ENCODE results near the gene RDH5.

The RDH5 gene

DNA sequence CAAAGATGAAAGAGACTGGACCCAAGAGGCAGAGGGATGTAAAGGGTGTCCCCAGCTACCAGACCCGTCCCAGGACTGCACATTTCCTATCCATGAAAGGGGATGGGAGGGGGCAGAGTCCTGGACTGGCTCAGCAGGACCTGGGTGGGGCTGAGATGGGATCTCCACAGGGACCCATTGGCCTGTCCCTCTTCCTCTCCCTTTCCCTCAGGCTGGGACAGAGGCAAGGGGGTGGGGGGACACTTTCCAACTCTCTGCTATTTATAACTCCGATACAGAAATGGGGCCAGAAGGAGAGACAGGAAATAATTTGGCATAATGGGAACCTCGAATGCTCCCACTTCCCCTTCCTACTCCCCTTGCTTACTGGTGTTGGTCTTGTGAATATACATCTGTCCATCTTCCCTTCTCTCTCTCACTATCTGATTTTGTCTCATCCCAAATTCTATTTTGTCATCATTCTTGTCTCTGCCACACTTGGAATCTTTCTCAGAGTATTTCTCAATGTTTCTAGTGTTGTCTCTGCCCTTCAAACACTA is 11.4 kb upstream of the RDH5 start:
- intact Hi-C loops (cut with DNase I): no loop called here
- DNase-seq: peak in 2 of 10 donors; percentile 29 to 63

DNA sequence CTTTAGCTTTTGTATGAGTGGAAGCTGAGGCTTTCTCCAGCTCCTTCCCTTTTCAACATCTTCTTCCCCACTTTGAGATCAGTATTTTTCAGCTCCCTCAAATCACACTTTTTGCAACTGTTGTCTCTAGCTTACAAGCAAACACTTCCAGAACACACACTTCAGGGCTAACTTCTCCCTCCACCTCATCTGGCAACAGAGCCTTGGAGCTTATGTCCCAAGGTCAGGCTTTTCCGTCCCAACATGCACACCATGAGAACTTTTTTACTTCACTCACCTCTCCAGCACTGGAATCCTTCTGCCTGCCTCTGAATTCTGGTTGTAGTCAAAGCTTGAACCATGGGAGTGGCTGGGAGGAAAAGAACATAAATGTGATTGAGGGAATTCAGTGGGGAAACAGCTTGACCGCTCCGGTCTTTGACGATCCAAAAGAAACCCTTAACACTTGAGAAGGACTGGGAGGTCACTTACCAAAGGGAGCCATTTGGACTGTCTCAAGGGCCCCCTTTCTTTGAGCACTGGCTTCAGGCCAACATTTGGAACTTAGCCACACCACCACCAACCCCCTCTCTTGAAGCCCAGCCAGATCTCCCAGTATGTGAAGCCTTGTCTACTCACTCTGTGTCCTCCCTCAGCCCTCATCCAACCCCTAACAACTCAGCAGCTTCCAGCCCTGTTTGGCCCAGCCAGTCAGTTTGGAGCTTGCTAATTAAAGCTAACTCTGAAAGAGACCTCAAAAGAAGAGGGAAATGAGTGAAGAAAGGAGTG is 8.2 kb upstream of the RDH5 start:
- intact Hi-C loops (cut with DNase I): no loop called here
- peak in 3 of 10 donors; percentile 29 to 75 (median 60) for DNase-seq

DNA sequence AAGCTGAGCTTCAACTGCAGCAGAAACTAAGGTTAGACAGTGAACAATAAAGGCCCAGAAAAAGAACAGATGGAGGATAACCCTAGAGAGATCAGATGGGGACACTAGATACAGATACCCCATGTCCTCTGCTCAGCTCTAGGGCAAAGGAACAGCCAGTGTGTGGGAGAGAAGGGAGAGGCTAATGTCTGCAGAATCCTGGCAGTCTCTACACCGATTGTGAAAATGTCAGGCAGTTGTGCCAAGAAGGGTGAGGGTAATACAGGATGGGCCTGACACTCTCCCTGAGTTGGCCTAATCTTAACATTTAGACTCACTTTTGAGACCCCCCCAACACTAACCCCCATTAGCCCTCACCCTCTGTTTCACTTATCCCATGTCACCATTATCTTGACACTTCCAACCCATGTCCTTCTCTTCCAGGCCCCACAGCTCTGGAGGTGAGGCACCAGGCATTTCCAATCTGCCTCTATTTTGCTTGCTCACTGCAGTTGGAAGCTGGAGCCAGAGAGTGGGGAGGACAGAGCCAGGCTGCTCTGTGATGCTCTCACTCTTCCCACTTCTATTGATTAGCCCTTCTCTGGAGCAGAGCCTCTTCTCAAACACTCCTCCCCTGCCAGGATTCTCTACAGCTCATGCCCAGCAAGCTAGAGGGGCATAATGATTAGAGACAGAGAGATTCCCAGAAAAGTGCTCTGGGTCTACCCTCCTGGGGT is 7.3 kb upstream of the RDH5 start:
- DNase-seq: peak in 1 of 10 donors; percentile 37
- intact Hi-C loops (cut with DNase I): no loop called here

DNA sequence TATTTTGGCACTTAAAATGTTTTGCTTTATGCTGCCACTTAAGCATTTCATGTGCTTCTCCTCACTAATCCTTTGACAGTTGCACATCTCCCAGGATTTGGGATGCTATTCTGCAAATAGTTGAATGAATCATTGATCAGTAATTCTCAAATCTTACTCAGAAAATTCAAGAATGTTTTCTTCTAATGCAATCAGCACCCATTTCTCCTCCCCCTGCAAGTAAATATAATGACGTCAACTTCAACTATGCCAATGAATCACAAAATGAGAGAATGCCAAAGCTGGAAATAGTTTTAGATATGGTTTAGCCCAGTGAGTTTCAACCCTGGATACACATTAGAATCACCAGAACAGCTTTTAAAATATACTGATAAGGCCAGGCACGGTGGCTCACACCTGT is 6.5 kb upstream of the RDH5 start:
- intact Hi-C loops (cut with DNase I): no loop called here
- no peak for DNase-seq

DNA sequence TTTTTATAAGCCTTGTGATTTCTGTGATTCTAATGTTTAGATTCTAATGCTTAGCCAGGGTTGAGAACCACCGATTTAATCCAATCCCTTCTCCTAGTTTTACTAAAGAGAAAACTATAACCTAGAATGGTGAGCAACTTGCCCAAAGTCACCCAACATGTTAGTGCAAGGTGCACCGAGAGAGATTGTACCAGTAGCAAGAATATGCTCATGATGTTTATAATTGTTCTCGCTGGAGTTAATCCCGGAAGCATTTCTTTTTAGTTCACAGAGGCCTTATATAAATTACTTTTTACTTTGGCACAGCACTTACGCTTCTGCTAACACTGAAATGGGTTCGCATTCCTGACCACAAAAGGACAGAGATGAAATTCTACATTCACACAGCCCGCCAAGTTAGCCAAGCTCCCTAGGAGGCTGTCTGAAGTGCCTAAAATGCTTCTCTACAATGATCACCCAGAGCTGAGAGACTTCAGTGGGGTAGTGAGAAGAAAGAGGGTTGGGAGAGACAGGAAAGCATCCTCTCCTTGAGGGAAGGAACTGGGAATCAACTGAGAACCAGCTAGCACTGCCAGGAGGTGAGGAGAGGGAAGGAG is 4.9 kb upstream of the RDH5 start:
- intact Hi-C loops (cut with DNase I): no loop called here
- no peak for DNase-seq

DNA sequence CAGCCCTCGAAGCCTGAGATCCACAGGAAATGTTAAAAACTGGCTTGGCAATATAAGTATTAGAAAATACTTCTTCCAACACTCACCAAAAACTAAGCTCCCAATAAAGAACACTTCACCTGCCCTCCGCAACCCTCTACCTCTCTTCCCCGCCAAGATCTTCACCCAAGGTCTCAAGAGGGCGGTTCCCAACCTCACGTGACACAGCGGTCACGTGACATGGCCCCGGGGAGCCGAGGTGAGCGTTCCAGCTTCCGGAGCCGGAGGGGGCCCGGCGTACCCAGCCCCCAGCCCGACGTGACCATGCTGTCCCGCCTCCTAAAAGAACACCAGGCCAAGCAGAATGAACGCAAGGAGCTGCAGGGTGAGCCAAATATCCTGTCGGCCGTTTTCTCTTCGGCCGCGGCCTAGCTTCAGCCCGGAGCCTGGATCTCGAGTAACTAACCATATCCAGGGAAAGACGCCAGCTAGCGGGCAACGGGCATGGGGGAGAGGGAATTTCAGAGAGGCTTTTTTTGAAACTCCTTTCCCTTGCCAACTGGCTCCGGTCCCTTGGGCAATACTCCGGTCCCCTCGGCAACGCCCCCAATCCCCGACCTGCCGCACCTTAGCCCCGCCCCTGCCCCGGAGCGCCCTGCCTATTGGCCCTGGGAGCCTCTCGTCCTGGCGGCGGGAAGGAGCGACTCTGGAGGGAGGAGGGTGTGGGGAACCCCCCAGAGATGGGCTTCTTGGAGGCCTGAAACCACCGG is 4.2 kb upstream of the RDH5 start, which contains the start of gene BLOC1S1:
Gene BLOC1S1, plus strand, starts transcription at position 214 of the 749 bp plus-strand sequence. Its CDS starts 6 bp downstream, at position 220.
- DNase-seq: peak; percentile 82 to 98 (median 88)
- intact Hi-C loops (cut with DNase I): no loop called here

DNA sequence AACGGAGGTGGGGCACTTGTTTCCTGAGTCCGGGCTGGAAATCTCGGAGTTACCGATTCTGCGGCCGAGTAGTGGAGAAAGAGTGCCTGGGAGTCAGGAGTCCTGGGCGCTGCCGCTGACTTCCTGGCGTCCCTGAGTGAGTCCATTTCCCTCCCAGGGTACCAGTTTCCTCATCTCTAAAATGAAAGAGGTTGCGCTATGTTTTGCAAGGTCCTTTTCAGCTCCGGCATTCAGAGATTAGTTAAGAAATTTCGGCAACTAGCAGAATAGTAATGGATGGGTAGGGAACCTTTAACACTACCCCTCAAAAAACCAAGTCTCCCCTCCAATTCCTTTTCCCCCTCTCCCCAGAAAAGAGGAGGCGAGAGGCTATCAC is 3.6 kb upstream of the RDH5 start:
- intact Hi-C loops (cut with DNase I): no loop called here
- no peak for DNase-seq

DNA sequence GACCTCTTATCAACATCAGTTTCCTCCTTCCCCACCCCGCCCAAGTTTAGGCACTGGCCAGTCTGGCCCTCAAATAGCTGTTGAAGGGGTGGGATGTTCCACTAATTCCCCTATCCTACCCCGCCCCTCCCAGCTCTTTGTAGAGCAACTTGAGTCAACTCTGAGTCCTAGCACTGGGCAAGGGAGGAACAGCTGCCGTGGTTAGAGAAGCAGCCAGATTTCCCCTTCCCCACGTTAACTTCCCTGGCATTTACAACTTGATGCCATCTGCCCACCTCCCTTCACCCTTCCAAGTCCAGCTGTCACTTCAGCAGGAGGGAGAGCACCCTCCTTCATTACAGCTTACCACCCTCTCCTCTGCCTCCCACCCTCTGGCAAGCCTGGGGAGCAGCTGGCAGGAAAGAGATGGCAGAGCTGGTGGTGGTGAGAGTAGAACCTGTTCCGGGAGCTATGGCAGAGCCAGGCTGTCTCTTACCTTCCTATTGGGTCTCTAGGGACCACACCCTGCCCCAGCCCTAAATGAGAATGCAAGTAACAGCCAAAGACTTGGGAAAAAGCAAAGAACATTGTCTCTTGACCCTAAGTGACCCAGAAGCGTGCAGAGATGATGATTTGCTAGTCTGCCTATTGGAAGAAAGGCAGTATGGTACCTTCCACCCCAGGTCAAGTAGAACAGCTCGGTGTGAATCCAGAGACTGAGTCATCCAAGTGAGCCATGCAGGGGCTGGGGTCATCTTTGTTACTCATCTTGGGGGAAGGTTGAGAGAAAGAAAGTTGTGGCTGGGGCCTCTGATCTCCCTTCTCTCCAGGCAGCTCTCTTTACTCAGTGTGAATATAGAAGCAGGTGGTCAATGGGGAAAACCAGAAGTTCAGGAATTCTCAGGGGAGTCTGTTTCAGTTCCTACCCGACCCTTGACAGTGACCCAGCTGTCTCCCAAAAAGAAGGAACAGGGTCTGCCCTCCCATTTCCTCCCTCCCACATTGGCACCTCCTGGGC is 2.9 kb upstream of the RDH5 start:
- intact Hi-C loops (cut with DNase I): no loop called here
- DNase-seq: peak in 3 of 10 donors; percentile 38 to 89 (median 46)

DNA sequence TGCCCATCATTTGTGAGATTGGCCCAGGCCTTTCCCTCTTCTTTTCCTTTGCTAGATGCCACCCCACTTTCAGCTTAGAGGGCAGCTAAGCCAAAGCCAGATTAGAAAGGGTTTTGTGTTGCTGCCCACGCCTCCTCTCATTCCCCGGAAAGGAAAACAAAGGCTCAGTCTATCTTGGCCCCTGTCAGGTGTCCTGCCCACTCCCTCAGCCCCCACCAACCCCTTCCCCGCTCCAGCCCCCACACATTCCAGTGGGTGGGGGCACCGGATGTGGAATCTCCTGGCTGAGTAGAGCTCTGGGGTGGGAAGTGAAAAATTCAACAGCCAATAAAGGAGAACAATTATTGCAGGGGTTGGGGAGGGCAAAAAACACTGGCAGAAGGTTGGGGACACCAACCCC is 2.2 kb upstream of the RDH5 start:
- peak in 1 of 10 donors; percentile 20 for DNase-seq
- intact Hi-C loops (cut with DNase I): no loop called here

DNA sequence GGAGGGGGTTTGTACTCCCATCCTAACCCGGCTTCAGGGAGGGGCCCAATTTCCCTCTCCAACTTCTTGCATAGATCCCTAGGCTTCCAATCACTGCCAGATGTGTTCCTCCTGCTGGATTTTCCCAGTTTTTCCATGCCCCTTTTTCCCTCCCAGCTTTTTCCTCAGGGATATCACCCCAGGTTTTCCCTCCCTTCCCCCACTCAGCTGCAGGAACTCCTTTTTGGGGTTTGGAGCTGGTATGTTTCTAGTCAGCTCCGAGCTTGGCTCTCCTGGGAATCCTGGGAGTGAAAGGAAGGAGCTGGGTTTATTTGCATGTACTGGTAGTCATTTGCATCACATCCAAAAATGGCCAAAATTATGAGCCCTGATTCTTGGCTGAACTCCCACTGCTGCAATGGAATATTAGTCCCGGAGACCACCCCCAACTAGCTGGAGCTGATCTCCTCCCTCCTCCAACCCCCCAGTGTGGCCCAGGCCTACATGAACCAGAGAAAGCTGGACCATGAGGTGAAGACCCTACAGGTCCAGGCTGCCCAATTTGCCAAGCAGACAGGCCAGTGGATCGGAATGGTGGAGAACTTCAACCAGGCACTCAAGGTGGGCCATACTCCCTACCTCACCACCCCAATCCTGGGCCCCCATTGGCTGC is 1.4 kb upstream of the RDH5 start:
- peak in 2 of 10 donors; percentile 42 to 74 for DNase-seq
- intact Hi-C loops (cut with DNase I): no loop called here

DNA sequence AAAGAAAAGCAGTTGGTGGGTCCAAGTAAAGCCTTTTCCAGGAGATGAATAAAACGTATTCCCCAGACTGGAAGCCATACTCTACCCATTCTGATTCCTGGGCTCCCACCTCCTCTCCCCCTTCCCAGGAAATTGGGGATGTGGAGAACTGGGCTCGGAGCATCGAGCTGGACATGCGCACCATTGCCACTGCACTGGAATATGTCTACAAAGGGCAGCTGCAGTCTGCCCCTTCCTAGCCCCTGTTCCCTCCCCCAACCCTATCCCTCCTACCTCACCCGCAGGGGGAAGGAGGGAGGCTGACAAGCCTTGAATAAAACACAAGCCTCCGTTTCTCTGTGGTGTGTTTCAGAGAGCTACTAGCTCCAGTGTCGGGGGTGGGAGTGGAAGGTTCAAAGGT is 822 bp upstream of the RDH5 start:
- intact Hi-C loops (cut with DNase I): no loop called here
- DNase-seq: peak in 1 of 10 donors; percentile 8

DNA sequence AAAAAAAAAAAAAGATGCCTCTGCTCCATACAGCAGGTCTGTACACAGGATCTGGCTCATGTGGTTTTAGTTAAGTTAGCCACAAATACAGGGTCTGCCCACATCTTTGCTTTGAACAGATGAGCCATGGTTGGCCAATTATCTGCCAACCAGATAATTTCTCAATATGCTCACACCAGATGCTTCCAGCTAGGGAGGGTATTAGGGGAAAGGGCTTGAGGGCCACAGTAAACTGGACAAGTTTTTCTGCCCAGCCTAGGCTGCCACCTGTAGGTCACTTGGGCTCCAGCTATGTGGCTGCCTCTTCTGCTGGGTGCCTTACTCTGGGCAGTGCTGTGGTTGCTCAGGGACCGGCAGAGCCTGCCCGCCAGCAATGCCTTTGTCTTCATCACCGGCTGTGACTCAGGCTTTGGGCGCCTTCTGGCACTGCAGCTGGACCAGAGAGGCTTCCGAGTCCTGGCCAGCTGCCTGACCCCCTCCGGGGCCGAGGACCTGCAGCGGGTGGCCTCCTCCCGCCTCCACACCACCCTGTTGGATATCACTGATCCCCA is 776 bp downstream of the RDH5 start:
- intact Hi-C loops (cut with DNase I): loop anchor here (5.0 kb wide), 1 partner anchor 59 kb away; no protein-coding TSS in a partner anchor
- peak in 7 of 10 donors; percentile 52 to 93 (median 70) for DNase-seq

DNA sequence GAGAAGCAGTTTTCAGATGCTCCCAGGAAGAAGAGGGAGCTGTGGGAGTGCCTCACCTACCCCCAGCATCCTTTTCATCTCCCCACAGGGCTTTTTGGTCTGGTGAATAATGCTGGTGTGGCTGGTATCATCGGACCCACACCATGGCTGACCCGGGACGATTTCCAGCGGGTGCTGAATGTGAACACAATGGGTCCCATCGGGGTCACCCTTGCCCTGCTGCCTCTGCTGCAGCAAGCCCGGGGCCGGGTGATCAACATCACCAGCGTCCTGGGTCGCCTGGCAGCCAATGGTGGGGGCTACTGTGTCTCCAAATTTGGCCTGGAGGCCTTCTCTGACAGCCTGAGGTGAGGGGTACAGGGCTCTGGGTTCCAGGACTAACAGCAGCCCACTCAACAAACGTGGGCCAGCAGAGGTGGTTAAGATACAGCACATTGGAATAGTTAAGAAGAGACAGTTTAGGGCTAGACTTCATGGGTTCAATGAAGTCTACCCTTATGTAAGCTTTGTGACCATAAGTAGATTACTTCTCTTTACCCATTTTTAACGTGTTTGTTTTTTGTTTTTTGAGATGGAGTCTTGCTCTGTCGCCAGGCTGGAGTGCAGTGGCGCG is 1.5 kb downstream of the RDH5 start:
- DNase-seq: peak in 3 of 10 donors; percentile 32 to 63 (median 54)
- intact Hi-C loops (cut with DNase I): loop anchor here (5.0 kb wide), 1 partner anchor 59 kb away; no protein-coding TSS in a partner anchor

DNA sequence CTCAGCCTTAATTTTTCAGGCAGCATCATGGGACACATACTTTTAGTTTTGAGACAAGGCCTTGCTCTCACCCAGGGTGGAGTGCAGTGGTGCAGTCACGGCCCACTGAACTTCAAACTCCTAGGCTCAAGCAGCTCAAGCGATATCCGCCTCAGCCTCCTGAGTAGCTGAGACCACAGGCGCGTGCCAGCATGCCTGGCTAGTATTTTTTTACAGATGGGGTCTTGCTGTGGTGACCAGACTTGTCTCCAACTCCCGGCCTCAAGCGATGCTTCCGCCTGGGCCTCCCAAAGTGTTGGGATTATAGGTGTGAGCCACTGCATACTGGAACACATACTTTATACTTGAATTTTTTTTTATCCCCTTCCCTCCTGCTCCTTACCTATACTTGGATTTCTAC is 2.8 kb downstream of the RDH5 start:
- intact Hi-C loops (cut with DNase I): loop anchor here (5.0 kb wide), 1 partner anchor 61 kb away; no protein-coding TSS in a partner anchor
- DNase-seq: peak in 1 of 10 donors; percentile 43

DNA sequence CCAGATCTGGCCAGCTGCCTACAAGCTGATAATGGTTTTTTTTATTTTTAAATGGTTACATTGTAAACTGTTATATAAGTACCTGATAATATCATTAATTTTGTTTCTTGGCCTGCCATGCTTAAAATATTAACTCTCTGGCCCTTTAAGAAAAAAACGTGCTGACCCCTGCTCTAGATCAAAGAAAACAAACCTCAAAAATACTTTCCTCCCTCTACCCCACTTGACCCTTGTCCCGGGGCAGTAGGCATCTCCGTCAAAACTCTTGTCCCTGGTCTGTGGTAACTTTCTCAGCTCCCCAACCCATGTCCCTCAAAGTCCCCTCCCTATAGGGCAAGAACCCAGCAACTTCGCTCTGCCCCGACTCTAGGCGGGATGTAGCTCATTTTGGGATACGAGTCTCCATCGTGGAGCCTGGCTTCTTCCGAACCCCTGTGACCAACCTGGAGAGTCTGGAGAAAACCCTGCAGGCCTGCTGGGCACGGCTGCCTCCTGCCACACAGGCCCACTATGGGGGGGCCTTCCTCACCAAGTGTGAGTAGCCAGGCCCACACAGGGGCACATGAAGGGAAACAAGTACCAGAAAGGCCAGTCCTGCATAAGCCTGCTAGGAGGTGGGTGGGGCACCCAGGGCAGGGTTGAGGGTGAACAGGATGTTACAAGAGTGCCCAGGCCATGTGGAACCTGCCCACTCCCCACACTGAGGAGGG is 3.5 kb downstream of the RDH5 start:
- intact Hi-C loops (cut with DNase I): loop anchor here (5.0 kb wide), 1 partner anchor 61 kb away; no protein-coding TSS in a partner anchor

DNA sequence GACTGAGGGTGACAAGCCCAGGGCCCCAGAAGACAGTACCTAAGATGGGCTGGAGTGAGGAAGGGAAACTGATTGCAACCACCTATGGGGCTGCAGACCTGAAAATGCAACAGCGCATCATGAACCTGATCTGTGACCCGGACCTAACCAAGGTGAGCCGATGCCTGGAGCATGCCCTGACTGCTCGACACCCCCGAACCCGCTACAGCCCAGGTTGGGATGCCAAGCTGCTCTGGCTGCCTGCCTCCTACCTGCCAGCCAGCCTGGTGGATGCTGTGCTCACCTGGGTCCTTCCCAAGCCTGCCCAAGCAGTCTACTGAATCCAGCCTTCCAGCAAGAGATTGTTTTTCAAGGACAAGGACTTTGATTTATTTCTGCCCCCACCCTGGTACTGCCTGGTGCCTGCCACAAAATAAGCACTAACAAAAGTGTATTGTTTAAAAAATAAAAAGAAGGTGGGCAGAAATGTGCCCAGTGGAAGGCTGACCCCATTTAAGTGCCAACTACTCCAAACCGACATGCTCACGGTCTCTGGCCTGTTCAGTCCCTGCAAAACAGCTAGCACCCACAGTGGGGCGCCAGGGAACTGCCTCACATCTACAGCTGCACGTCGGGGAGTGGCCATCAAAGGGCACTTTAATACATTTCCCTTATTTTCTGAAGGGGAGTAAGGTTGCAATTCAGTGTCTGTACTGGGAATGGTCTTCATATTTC is 4.2 kb downstream of the RDH5 start:
- DNase-seq: peak in 9 of 10 donors; percentile 61 to 96 (median 72)
- intact Hi-C loops (cut with DNase I): loop anchor here (5.0 kb wide), 1 partner anchor 62 kb away; no protein-coding TSS in a partner anchor

More for the DNA sequence above, 3.5 kb downstream of the RDH5 start:
- peak in 2 of 10 donors; percentile 44 to 73 for DNase-seq
